ENCODE results near the gene MAP3K7CL. TPM values are rescaled to one million over a fixed set of nuclear protein-coding genes. Genes with fewer than 3 reads are reported as not detected.
"Not testable (repeated sequence)": the region's sequence is repeated elsewhere in the genome, so short reads cannot be mapped to it uniquely, and the experiment has no call there.

MAP3K7CL gene
- total RNA-seq, 1 donor from 2014 or later: 115 TPM

DNA sequence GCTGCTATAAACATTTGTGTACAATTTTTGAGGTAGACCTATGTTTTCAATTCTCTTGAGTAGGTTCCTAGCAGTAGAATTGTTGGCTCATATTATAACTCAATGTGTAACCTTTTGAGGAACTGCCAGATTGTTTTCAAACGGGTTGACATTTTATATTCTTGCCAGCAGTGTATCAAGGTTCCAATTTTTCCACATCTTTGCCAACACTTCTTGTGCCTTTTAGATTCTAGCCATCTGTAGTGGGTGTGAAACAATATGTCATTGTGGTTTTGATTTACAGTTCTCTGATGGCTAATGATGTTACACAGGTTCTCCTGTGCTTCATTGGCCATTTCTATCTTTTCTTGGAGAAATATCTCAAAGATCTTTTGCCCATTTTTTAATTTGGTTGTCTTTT, 36.4 kb downstream of the MAP3K7CL start:
- no peak for DNase-seq (ENCODE audit: low read depth)

DNA sequence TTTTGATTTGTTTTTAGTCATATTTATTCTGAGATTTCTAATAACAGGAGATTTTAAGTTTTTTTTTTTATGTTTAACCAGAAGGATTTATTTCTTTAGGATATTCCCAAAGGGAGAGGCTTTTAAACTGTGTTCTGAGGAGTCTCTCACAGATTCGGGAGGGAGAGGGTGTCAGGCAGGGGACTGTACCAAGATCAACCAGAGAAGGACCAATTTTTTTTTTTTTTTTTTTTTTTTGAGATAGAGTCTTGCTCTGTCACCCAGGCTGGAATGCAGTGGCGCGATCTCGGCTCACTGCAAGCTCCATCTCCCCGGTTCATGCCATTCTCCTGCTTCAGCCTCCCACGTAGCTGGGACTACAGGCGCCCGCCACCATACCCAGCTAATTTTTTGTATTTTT, 37.0 kb downstream of the MAP3K7CL start:
- DNase-seq (ENCODE audit: low read depth): not testable (repeated sequence)

DNA sequence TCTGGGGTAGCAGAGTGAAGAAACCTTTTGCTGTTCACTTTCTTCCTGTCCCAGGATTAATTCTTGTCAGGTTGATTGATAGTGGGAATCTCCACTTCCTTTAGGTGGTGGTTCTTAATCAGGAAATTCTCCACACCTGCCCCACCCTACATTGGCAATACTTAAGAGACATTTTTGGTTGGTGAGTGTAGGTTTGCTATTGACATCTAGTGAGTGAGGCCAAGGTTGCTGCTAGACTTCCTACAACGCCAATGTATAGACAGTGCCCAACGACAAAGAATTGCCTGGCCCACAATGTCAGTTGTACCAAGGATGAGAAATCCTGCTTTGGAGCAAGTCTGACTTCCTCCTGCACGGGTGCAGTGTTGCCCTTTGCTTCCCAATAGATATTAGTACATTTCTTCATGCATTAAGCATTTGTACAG, 38.5 kb downstream of the MAP3K7CL start:
- DNase-seq (ENCODE audit: low read depth): no peak

DNA sequence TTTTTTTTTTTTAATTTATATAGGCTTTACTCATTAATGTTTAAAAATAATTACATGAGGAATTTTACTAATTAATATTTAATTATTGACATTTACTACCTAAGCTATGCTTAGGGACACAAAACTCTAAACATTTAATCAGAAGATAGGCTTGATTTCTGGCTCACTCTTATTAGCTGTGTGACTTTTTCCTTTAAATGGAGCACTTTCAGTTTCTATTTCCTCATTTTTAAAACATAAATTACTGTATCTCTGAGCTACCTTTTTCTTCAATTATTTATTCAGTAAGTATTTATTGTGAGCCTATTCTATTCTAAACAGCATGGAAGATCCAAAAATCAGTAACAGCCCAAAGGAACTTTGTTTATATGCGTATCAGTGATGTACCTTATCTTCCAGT, 40.5 kb downstream of the MAP3K7CL start:
- DNase-seq (ENCODE audit: low read depth): no peak

DNA sequence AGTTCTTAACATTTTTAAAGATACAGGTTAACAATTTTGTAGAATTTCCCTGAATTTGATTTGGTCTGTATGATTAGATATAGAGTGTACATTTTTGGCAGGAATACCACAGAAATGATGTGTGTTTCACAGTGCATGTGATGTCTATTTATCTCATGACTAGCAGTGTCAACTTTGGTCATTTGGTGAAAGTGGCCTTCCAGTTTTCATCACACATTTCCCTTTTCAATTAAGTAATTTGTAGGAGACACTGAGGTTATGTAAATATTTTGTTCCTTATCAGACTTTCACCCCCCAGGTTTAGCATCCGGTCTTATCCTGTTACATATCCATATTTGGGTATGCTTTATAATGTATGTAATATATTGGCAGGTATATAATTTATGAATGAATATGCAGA, 41.8 kb downstream of the MAP3K7CL start:
- no peak for DNase-seq (ENCODE audit: low read depth)

DNA sequence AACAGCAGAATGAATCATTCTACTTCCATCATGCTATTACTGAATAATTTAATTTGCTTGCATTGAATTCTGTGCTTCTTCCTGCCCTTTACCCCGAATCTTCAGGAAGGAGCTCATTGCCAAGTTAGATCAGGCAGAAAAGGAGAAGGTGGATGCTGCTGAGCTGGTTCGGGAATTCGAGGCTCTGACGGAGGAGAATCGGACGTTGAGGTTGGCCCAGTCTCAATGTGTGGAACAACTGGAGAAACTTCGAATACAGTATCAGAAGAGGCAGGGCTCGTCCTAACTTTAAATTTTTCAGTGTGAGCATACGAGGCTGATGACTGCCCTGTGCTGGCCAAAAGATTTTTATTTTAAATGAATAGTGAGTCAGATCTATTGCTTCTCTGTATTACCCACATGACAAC, 44.2 kb downstream of the MAP3K7CL start:
- no peak for DNase-seq (ENCODE audit: low read depth)

DNA sequence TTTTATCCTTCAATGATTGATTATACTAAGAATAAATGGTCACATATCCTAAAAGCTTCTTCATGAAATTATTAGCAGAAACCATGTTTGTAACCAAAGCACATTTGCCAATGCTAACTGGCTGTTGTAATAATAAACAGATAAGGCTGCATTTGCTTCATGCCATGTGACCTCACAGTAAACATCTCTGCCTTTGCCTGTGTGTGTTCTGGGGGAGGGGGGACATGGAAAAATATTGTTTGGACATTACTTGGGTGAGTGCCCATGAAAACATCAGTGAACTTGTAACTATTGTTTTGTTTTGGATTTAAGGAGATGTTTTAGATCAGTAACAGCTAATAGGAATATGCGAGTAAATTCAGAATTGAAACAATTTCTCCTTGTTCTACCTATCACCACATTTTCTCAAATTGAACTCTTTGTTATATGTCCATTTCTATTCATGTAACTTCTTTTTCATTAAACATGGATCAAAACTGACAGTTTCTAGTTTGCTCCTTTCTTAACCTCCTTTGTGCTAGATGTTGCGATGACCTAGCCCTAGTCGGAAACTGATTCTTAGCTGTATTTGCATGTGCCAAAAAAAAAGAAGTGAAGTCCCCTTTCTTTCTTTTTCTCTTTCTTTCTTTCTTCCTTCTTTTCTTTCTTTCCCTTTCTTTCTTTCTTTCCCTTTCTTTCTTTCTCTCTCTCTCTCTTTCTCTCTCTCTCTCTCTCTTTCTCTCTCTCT, 45.1 kb downstream of the MAP3K7CL start:
- DNase-seq (ENCODE audit: low read depth): no peak

DNA sequence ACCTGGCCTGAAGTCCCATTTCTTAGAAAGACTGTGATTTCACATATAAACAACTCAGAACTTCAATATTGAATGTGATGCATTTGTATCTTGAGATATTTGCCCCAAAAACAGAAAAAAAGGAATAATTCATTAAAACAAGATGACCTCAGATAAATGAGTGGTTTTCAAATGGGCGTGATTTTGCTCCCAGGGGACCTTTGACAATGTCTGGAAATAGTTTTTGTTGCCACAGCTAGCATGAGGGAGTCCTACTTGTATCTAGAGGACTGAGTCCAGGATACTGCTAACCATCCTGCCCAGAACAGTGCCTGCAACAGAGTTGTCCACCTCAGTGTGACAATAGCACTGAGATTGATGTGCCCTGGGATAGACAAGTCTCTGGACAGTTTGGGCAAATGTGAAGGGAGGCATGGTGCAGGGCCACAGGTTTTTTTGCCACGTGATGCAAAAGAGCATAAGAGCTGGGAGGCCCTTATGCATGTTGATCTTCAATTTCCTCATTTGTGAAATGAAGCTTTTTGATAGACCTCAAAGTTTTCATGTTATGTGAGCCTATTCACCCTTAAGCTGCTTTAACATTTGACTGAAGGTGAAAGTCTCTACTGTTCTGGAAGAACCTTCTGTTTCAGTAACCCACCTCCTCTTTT, 46.2 kb downstream of the MAP3K7CL start:
- DNase-seq (ENCODE audit: low read depth): no peak

DNA sequence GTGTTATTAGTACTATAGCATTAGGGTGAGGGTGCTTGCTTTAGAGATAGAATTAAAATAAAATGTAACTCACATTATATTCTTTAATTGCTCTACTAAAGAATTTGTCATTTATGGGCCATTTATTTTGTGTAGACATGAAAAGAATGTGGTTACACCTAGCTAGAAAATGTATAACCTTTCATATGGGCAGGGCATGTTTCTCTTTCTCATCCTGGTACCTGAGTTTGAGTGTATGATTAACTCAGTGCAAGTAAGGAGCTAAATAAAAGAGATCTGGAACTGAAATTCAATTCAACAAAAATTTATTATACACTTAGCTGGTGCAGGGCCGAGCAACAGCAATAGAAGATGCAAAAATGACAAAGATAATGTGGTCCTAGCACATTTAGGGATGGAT, 47.4 kb downstream of the MAP3K7CL start:
- no peak for DNase-seq (ENCODE audit: low read depth)

DNA sequence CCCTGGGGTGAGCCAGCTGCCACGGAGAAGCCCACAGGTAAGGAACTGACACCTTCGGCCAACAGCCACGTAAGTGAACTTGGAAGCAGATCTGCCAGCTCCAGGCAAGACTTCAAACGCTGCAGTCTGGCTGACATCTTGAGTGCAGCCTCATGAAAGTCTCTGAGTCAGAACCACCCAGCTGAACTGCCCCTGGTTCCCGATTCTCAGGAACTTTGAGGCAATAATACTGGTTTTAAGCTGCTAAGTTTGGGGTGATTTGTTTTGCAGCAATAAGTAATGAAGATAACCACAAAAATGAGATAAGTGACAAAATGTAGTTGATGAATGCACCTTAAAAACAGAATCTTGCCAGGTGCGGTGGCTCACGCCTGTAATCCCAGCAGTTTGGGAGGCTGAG, 48.5 kb downstream of the MAP3K7CL start:
- no peak for DNase-seq (ENCODE audit: low read depth)

DNA sequence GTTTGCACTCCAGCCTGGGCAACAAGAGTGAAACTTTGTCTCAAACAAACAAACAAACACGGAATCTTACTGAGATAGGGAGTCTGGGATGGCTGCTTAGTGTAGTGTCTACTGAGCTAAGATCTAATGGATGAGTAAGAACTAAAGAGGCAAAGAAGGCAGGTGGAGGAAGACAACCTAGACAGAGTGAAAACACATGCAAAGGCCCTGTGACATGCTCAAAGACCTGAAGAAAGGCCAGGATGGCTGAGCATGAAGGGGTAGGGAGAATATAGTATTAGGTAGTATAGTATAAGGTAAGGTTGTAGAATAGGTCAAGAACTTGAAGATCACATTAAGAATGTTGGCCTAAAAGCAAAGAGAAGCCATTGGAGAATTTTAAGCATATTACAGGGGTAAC, 49.1 kb downstream of the MAP3K7CL start:
- no peak for DNase-seq (ENCODE audit: low read depth)

DNA sequence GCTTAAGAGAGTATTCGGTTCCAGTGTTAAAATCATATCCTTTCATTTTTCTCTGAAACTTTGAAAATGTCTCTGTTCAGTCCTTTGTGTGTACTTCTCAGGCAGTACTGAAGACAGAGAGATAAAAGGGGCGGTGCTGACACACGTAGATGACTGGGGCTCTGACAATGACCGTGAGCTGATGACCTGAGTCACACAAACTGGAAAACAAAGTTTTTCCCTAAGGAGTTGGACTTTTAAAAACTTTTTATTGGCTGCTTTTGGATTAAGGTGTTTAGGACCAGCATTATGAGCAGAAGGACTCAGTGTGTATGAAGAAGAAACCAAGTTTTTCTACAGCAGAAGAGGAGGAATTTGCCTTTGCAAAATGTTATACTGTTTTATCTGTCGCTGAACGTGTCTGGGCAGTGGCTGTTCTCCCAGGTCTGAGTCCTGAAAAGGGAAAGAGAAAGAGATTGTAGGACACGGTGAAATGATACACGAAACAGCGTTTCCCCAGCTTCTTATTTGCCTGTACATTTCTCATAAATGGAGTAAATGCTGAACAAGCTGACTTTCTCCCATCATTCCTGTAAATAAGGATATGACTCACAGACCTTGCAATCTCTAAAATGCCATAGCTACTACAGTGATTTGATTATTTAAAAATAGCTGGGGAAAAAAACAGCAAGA, 51.5 kb downstream of the MAP3K7CL start:
- DNase-seq (ENCODE audit: low read depth): peak; percentile 77

DNA sequence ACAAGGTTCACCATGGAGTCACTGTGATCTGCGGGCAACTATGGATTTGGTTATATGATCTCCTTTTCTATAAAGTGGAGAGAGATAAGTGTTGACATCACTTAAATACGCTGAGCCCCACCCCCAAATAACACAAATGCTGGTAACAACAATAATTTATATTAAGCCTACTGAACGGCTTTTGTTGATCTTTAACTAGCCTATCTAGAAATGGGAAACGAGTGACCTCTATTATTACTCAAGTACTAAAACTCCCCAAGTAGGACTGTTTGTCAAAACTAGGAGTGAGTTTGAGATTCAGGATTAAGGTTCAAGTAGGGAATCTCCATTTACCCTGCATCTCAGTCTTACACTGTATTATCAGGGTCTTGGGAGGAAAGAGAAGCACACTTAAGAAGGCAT, 52.2 kb downstream of the MAP3K7CL start:
- no peak for DNase-seq (ENCODE audit: low read depth)

DNA sequence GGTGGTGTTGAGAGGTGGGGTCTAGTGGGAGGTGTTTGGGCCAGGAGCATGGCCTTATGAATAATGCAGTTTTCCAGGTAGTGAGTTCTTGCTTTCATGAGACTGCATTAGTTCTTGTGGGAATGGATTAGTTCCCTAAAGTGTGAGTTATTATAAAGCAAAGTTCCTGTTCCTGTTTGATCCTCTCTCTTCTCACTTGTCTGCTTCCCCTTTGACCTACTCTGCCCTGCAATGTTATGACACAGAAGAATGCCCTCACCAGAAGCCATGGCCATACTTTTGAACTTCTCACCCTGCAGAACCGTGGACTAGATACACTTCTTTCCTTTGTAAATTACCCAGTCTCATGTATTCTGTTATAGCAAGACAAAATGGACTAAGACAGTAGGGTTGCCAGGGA, 53.6 kb downstream of the MAP3K7CL start:
- no peak for DNase-seq (ENCODE audit: low read depth)

DNA sequence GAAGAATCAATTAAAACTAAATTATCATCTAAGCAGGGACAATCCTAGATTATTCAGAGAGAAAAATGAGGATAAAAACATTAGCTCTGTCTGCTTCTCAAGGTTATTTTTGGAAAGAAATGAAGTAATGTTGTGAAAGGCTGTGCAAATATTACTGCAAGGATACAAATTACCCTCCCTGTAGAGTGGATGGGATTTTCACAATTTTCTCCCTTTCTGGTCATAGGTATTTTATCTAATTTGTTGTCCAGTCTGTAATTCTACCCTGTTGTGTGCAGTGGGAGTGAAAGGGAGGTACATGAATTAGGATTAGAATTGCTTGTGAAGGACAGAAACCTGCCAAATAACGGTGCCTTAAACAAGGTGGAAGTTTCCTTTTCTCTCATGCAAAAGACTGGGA, 54.7 kb downstream of the MAP3K7CL start:
- no peak for DNase-seq (ENCODE audit: low read depth)

DNA sequence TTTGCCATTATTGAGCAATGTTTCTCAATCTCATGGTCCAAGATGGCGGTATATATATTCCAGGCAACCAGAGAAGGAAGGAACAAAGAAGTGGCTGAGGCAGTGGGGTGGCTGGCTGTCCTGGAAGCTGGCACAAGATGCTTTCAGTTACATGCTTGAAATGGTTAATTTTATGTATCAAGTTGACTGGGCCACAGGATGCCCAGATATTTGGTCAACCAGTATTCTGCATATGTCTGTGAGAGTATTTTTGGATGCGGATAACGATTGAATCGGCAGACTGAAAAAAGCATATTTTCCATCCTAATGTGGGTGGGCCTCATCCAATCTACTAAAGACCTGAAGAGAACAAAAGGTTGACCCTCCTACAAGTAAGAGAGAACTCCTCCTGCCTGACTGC, 55.2 kb downstream of the MAP3K7CL start:
- DNase-seq (ENCODE audit: low read depth): no peak

DNA sequence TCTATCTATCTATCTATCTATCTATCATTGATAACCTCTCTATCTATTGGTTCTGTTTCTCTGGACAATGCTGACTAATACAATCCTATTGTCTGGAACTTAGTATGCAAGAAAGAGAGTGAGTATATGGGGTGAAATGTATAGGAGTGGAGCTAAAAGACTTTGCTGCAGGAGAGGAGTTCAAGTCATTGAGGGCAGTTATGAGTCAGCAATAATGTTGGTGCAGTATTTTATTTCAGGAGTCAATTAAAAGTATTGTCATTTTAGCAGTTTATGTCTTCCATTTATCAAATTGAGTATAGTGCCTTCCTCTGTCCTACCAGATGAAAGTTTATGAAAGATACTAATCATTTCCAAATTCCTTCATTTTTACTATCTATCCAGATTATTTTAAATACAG, 55.8 kb downstream of the MAP3K7CL start:
- no peak for DNase-seq (ENCODE audit: low read depth)

DNA sequence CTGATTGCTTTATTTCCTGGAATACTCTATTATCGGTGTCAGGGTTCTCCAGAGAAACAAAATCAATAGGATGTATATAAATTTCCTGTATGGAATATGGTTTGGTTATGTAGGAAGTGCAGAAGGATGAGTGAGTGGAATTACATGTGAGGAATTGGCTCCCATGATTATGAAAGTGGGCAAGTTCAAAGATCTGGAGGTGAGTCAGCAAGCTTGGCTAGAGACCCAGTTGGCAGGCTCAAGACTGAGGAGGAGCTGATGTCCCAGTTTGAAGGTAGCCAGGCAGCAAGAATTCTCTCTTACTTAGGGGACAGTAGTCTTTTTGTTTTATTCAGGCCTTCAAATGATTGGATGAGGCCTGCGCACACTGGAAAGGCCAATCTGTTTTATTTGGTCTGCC, 57.5 kb downstream of the MAP3K7CL start:
- peak; percentile 58 for DNase-seq (ENCODE audit: low read depth)

DNA sequence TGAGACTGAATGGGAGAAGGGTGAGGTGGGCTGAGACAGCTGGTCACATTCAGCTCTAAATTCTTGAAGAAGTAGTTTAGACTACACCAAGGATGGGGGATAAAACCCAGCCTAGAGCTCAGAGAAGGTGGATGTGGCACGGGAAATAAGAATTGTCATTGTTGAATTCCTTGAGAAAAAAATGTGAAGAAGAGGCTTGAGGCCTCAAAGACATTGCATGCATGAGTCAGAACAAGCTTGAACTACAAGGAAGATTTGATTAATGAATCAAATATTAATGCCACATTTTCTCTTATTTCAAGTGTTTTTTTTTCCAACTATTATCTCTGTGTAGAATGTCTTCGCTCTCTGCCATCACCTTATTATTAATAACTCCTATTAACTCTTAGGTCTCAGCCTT, 58.9 kb downstream of the MAP3K7CL start:
- DNase-seq (ENCODE audit: low read depth): no peak

DNA sequence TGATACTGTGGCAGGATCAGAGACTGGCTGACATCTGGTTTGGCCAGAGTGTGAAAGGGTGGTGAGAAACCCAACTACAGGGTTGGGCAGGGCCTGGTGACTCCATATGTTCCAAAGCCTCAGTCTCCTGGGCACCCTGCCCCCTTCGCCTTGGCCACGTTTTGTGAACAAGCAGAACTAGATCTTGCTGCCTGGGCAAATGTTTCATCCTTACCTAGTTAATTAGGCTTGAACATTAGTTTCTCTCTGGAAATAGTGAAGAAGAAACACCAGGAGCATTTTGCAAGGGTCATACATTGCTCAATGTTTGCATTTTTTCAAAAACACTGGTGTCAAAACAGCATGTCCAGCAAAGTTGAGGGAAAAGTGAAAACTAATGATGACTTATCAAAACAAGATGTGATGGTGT, 60.5 kb downstream of the MAP3K7CL start:
- no peak for DNase-seq (ENCODE audit: low read depth)

DNA sequence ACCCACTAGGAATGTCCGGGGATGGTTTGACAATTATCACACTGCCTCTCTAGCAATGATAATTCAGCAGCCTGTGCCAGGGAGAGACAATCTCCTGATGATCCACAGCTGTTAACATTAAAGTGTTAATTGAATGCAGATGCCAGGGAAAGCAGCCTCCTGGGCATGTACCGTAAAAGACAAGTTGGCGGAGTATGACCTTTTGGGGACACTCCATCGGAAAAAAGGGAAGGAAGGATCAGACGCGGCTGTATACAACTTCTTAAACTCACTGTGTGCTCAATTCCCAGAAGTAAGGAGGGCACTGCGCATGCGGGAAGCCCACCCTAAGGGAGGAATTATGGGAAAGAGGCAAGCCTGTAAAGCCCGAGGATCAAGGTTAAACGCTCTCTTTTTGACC, 62.6 kb downstream of the MAP3K7CL start:
- DNase-seq (ENCODE audit: low read depth): peak; percentile 53

DNA sequence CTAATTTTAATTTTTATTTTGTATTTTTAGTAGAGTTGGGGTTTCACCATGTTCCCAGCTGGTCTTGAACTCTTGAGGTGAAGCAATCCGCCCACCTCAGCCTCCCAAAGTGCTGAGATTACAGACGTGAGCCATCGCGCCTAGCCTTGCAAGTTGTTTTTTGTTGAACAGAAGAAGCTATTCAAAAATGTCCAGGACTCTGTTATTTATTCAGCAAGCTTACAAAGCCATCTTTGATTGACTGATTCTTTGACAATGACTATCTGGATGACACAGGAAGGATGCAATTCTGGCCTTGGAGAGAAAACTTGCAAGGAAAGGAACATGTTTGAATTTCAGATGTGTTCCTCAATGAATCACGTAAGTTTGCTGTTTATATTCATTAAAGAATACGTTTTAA, 63.5 kb downstream of the MAP3K7CL start:
- no peak for DNase-seq (ENCODE audit: low read depth)

DNA sequence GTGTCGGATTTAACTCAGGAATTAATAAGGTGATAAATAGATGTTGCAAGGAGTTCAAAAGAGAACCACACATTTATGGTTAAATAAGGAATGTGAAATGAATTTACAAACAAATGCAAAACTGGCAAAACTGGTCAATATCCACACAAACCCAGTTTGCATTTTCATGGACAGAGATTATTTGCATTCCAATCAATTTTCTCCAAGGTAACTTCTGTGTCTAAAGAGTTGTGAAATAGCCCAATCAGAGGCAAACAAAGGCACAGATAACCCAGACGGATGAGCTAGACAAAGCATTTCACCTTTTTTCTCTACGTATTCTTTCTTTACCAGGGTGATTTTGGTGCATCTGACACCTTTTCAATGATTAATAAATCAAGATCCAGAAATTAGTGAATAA, 63.9 kb downstream of the MAP3K7CL start:
- no peak for DNase-seq (ENCODE audit: low read depth)
